ENCODE measurements around the gene RBBP8.

RBBP8 gene

GRCh38 chr18:23066504-23067039 is 133.4 kb downstream of the RBBP8 start:
- DNase-seq, result no peak

DNA sequence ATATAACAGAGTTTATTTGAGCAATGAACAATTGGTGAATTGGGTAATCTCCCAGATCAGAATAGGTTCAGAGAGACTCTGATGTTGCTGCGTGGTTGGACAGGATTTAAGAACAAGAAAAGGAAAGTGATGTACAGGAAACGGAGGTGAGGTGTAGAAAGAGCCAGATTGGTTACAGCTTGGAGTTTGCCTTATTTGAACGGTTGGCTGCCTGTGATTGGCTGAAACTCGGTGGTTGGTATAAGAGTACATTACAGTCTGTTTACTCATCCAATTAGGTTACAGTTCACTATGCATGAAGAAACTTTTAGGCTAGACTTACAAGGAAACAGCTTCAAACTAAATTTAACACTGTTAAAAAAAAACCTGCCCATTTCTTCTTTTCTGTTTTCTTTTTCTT is 134.1 kb downstream of the RBBP8 start:
- no peak for DNase-seq

- DNase-seq, result no peak
Measured at GRCh38 chr18:23068011-23068410, 134.9 kb downstream of the RBBP8 start.

- DNase-seq, result no peak
Measured at GRCh38 chr18:23068570-23069310, 135.6 kb downstream of the RBBP8 start.

- no peak for DNase-seq
Measured at GRCh38 chr18:23069481-23069880, 136.4 kb downstream of the RBBP8 start.

DNA sequence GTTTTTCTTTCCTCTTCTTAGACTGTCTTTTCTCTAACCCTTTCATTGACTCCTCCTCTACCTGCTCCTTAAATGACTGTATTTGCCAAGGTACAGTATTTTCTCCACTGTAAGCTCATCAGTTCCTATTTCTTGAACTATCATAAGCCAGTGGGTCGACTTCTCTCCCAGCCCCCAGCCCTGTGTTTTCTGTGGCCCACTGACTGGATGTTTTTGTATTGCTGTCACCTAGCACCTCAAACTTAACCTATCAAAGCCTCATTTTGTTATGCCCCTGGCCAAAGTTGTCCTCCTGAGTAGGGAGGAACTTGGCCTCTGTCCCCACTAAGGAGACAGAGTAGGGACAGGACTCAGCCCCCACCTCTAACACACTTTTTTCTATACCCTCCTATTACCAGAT is 136.8 kb downstream of the RBBP8 start:
- no peak for DNase-seq

DNA sequence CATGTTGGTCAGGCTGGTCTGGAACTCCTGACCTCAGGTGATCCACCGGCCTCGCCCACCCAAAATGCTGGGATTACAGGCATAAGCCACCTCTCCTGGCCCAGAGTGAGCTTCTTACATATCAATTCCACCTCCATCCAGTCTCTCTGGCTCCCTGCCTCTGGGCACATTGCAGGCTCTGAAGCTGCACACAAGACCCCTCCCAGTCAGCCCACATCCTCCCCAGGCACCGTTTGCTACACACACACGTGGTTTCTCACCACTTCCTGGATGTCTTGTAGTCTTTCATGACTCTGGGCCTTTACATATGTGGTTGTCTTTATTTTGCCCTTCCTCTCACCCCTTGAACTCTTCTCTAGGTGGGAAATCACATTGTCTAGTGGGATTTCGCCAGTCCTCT is 138.2 kb downstream of the RBBP8 start:
- DNase-seq, result peak; percentile 57

- no peak for DNase-seq
Measured at GRCh38 chr18:23072079-23072478, 139.0 kb downstream of the RBBP8 start.

- no peak for DNase-seq
Measured at GRCh38 chr18:23073996-23074606, 141.0 kb downstream of the RBBP8 start.

Measured in stimulated activated naive CD4-positive, alpha-beta T cell treated with Interleukin-2 at 50 U/mL for 16 hours (primary cell).